ENCODE measurements around the gene MITF. TPM values are rescaled to one million over a fixed set of nuclear protein-coding genes. Genes with fewer than 3 reads are reported as not detected.

The MITF gene
- total RNA-seq, 1 experiment from 2014 or later = 4.3 TPM

- CTCF ChIA-PET = no interaction called here
These were observed 43.8 kb upstream of the MITF start for GRCh38 chr3:69695443-69695842.

DNA sequence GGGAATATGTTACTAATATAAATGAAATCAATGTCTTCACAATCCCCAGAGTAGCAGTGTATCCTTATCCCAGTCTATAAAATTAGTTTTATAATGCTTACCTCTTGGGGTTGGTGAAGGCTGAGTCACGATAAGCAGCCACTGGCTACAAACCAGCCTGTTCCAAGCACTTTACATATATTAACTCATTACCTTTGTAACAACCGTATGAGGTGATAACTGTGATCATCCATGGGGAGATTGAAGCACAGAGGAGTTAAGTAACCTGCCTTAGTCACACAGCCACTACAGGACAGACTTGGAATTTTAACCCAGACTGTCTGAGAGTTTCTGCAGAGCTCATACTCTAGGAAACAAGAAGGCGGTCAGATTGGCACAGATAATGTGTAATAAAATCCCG is 43.3 kb upstream of the MITF start:
- H3K4me1 Mint-ChIP-seq (ENCODE audit: low read depth, unreplicated experiment) = no peaks in the 10 kb centered on the region
- ChIA-PET CTCF (no interaction called here), POLR2A (no interaction called here)
- H3K9me3 Mint-ChIP-seq (ENCODE audit: unreplicated experiment) = peaks cover 7% of the 10 kb centered on the region
- Histone ChIP-seq H3K27me3 (replicated peaks; ENCODE audit: control insufficient read depth, insufficient read depth, low read length) (no peaks in the 10 kb centered on the region), H3K4me3 (ENCODE audit: low read depth, low read length) (no peak overlapping the region), H3K36me3 (ENCODE audit: control insufficient read depth, insufficient read depth, low read length) (no peaks in the 10 kb centered on the region), H3K4me1 (no peaks in the 10 kb centered on the region), H3K9me3 (no peaks in the 10 kb centered on the region)
- H3K27me3 Mint-ChIP-seq (ENCODE audit: insufficient read depth, unreplicated experiment) = peaks cover 3% of the 10 kb centered on the region
- no TSS peak for BruUV-seq (replicated peaks)
- TF ChIP-seq, protein P1, sequence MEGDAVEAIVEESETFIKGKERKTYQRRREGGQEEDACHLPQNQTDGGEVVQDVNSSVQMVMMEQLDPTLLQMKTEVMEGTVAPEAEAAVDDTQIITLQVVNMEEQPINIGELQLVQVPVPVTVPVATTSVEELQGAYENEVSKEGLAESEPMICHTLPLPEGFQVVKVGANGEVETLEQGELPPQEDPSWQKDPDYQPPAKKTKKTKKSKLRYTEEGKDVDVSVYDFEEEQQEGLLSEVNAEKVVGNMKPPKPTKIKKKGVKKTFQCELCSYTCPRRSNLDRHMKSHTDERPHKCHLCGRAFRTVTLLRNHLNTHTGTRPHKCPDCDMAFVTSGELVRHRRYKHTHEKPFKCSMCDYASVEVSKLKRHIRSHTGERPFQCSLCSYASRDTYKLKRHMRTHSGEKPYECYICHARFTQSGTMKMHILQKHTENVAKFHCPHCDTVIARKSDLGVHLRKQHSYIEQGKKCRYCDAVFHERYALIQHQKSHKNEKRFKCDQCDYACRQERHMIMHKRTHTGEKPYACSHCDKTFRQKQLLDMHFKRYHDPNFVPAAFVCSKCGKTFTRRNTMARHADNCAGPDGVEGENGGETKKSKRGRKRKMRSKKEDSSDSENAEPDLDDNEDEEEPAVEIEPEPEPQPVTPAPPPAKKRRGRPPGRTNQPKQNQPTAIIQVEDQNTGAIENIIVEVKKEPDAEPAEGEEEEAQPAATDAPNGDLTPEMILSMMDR (IDR thresholded peaks at IDR 0.05; ENCODE audit: insufficient read depth in 1 of 2, low read depth in 1 of 2, low read length in 1 of 2, severe bottlenecking in 1 of 2, unreplicated experiment in 1 of 2) = no peak
- intact Hi-C loops (cut with micrococcal nuclease; ENCODE audit: unreplicated experiment) = no loop called here
- H3K27ac Mint-ChIP-seq (ENCODE audit: unreplicated experiment) = no peak overlapping the region
- H3K36me3 Mint-ChIP-seq (ENCODE audit: insufficient read depth, unreplicated experiment) = no peaks in the 10 kb centered on the region
- H3K4me3 Mint-ChIP-seq (ENCODE audit: unreplicated experiment) = no peak overlapping the region
- DNase-seq = no peak

More at GRCh38 chr3:69695443-69695842, 43.8 kb upstream of the MITF start:
- H3K36me3 ChIP-seq (ENCODE audit: control insufficient read depth, insufficient read depth, low read length) = no peaks in the 10 kb centered on the region
- Mint-ChIP-seq H3K27ac (ENCODE audit: unreplicated experiment) (no peak overlapping the region), H3K9me3 (ENCODE audit: unreplicated experiment) (peaks cover 7% of the 10 kb centered on the region), H3K4me3 (ENCODE audit: unreplicated experiment) (no peak overlapping the region), H3K36me3 (ENCODE audit: insufficient read depth, unreplicated experiment) (no peaks in the 10 kb centered on the region), H3K27me3 (ENCODE audit: insufficient read depth, unreplicated experiment) (peaks cover 3% of the 10 kb centered on the region), H3K4me1 (ENCODE audit: low read depth, unreplicated experiment) (no peaks in the 10 kb centered on the region)
- H3K27me3 ChIP-seq (replicated peaks; ENCODE audit: control insufficient read depth, insufficient read depth, low read length) = no peaks in the 10 kb centered on the region
- H3K9me3 ChIP-seq = no peaks in the 10 kb centered on the region
- no peaks in the 10 kb centered on the region for H3K4me1 ChIP-seq
- intact Hi-C loops (cut with micrococcal nuclease; ENCODE audit: unreplicated experiment) = no loop called here
- POLR2A ChIA-PET = no interaction called here
- BruUV-seq (replicated peaks) = no TSS peak
- TF ChIP-seq, protein P1 (IDR thresholded peaks at IDR 0.05; ENCODE audit: insufficient read depth in 1 of 2, low read depth in 1 of 2, low read length in 1 of 2, severe bottlenecking in 1 of 2, unreplicated experiment in 1 of 2) = no peak
- DNase-seq = no peak
- H3K4me3 ChIP-seq (ENCODE audit: low read depth, low read length) = no peak overlapping the region

DNA sequence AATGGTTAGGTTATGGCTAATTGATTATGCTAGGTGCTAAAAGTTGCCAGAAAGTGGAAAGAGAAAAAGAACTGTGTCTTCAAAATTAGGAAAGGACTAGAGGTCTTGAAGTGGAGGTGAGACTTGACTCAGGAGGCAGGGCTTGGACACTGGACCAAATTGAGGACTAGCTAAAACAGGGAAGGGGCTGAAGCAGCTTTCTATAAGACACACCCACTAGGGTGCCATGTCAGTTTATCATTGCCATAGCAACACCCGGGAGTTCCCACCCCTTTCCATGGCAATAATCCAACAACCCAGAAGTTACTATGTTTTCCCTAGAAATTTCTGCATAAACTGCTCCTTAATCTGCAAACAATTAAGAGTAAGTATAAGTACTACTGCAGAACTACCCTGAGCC is 42.9 kb upstream of the MITF start:
- no peak for DNase-seq
- Mint-ChIP-seq H3K4me3 (ENCODE audit: unreplicated experiment) (no peak overlapping the region), H3K27ac (ENCODE audit: unreplicated experiment) (no peak overlapping the region), H3K4me1 (ENCODE audit: low read depth, unreplicated experiment) (no peaks in the 10 kb centered on the region), H3K36me3 (ENCODE audit: insufficient read depth, unreplicated experiment) (no peaks in the 10 kb centered on the region), H3K9me3 (ENCODE audit: unreplicated experiment) (peaks cover 10% of the 10 kb centered on the region), H3K27me3 (ENCODE audit: insufficient read depth, unreplicated experiment) (peaks cover 3% of the 10 kb centered on the region)
- Histone ChIP-seq H3K4me3 (ENCODE audit: low read depth, low read length) (no peak overlapping the region), H3K9me3 (no peaks in the 10 kb centered on the region), H3K27me3 (replicated peaks; ENCODE audit: control insufficient read depth, insufficient read depth, low read length) (no peaks in the 10 kb centered on the region), H3K4me1 (no peaks in the 10 kb centered on the region), H3K36me3 (ENCODE audit: control insufficient read depth, insufficient read depth, low read length) (no peaks in the 10 kb centered on the region)
- TF ChIP-seq, protein P1 (IDR thresholded peaks at IDR 0.05; ENCODE audit: insufficient read depth in 1 of 2, low read depth in 1 of 2, low read length in 1 of 2, severe bottlenecking in 1 of 2, unreplicated experiment in 1 of 2) = no peak
- POLR2A ChIA-PET = no interaction called here
- CTCF ChIA-PET = no interaction called here
- no TSS peak for BruUV-seq (replicated peaks)
- intact Hi-C loops (cut with micrococcal nuclease; ENCODE audit: unreplicated experiment) = no loop called here

All from Caco-2 (cell line).